Activated CD4-positive, CD25-positive, alpha-beta regulatory T cell treated with anti-CD3 and anti-CD28 coated beads, Interleukin-2, amount 50 U/mL, for 72 hours (primary cell): ENCODE results near the gene MYO9A.

ENCODE experiments used
- DNase-seq: peaks from one replicate; pipeline ENCODE4 v3.0.0; 2021

Gene MYO9A

DNA sequence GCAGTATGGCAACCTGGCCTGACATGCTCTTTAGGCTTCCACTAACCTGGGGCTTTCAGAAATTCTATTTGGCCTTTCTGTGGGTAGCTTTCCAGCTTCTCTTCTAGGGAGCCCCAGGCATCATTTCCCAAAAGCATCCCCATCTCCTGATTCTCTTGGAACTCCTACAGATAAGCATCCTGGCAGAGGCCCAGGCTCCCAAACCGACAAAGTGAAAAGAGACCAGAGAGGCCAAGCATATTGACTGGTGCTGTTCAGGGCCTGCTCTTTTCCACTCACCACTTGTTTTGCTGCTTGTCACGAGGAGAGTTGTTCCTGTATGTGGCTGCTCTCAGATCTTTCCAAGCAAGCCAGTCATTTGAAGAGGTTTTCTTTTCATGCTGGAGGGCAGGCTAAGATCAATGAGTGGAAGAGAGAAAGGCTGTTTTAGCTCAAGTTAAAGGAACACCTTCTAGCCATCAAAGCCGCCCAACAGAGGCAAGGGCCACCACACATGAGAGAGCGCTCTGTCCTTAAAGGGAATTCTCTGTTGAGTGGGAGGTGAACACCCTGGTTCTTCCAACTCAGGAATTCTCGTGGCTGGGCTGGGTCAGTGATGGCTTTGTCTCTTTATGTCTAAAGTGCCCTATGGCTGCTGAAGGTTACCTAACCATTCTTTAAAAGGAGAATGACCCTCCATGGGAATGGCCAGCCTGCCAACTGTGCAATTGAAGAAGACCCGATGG lies 338.7 kb downstream of the MYO9A start:
- no peak for DNase-seq

DNA sequence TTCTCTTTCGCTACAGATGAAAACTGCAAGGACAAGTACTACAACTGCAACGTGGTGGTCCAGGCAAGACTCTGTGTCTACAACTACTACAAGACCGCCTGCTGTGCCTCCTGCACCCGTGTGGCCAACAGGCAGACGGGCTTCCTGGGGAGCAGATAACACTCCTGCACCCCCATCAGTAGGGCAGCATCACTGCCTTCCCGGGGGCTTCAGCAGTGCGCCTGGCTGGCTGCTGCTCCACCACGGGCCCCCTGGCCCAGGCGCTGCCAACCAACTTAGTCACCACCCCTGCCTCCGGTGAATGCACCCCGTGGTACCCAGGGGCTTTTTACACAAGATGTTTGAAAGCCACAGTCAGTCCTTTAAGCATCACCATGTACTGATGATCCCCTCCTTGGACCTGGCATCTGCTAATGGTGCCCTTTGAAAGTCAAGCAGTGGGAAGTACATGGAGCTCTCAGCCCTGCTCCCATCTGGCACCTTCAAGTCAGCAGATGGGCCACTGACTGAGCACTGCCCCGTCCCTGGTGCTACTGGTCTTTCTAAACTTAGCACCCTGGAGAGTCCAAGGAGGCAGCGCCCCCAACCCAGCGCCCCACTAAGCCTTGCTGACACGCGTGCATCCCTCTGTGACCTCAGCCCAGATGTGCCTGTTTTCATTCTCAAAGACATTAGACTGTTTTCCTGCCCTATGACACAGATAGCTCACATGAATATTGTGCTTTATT lies 340.6 kb downstream of the MYO9A start:
- no peak for DNase-seq

DNA sequence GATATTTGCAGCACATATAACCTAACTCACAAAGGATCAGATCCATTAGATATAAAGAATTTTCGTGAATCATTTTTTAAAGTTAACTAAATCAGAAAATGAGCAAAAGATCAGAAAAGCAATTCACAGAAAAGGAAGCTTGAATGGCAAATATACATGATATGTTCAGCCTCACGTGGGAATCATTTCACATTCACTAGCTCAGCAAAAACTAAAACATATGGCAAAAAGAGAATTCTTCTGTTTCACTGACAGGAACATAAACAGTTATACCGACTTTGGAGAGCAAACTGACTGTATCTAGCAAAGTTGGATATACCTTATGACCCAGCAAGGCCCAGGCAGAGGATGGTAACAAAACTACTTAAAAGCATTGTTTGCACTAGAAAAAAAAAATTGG lies 341.6 kb downstream of the MYO9A start:
- DNase-seq, result no peak

DNA sequence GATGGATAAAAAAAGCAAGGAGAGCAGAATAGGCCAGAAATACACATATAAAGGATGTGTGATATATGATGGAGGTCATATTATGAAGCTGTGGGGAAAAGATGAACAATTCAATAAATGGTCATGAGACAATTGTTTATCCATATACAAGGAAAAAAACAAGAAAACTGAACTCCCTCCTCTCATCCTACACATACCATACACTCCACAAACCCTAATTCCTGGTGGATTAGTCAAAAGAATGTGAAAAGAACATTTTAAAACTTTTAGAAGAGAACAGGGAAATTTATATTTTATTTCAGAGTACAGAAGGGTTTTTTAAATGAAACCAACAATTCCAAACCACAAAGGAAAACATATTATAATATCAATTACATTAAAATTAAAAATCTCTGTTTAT lies 342.1 kb downstream of the MYO9A start:
- no peak for DNase-seq

DNA sequence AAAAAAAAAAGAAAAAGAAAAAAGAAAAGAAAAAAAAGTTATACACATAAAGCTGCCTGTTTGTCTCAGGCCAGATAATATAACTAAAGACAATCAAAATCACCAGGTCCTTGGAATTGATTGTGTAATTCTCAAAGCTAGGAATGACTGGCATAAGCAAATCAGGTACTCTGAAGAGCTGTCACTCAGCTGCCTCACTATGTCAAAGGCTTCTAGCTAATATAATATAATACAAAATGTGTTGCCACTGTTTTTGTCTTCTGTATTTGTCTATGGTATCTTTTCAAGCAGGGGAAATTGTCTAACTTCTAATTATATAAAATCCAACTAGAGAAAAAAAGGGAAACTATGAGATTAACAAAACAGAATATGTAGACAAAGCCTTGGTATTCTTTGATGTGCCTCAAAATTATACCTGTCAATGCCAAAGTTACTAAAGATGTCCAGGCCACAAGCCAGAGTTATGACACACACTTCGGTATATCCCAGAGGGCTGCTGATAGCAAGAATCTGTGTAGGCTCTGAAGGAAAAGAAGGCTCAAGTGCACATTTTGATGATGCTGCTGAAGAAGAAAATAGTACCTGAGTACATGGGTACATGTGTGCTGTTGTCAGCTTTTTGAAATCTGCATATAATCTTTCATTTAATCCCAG lies 344.6 kb downstream of the MYO9A start:
- no peak for DNase-seq
